GM18861 (cell line): ENCODE results near the gene TGFB1.
A peak's percentile ranks its signal among the peaks of the same experiment; 100 is the strongest.

Experiments
- ATAC-seq: cut with Tn5 transposase; IDR thresholded peaks from one replicate; pipeline ENCODE4 v1.9.1; 2021; ENCODE audit not compliant: unreplicated experiment

TGFB1 gene

DNA sequence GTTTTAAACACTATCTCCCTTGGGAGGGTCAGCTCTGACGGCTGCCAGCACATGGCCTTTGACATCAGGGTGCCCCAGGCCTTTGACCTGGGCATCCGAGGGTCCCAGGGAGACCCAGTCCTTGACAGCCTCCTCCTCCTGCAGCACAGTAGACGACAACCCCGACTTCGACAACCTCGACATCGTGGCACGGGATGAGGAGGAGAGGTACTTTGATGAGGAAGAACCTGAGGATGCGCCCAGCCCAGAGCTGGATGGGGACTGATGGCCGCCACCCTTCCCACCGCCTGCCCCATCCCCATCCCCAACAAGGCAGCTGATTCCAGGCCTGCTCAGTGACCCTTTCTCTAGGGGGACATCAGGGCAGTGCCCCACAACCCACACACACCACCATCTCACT is 31.3 kb downstream of the TGFB1 start:
- ATAC-seq: no peak

GRCh38 chr19:41321600-41322270 is 32.0 kb downstream of the TGFB1 start:
- ATAC-seq: no peak

GRCh38 chr19:41321204-41321599 is 32.5 kb downstream of the TGFB1 start:
- no peak for ATAC-seq

DNA sequence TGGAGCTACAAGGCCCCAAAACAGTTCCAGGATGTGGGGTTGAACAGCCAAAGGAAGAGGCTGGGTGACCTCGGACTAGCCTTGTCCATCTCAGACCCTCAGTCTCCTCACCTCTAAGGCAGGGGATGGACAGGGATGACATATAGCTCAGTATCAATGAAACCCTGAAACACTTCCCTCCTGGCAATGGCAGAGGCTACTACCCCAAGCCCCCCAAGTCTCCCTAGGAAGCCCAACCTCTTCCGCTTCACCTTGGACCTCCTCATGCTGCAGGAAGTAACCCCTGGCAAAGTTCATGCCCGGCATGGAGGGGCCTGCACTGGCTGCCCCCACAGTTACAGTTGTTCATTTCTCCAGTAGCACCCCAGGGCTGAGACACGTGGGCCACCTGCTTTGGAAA is 33.2 kb downstream of the TGFB1 start:
- ATAC-seq: no peak

DNA sequence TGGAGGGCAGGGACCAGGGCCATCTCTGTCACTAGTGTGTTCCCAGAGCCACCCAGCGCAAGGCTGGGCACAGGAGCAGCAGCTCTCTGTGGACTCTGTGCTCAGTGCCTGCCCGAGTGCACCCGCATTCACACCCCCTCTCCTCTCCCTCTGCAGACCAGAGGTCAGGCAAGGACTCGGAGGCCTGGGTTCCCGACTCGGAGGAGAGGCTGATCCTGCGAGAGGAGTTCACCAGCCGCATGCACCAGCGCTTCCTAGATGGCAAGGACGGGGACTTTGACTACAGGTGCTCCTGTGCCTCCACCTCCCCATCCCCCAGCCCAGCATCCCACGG is 33.6 kb downstream of the TGFB1 start:
- no peak for ATAC-seq

GRCh38 chr19:41319500-41320184 is 34.1 kb downstream of the TGFB1 start:
- ATAC-seq: no peak

DNA sequence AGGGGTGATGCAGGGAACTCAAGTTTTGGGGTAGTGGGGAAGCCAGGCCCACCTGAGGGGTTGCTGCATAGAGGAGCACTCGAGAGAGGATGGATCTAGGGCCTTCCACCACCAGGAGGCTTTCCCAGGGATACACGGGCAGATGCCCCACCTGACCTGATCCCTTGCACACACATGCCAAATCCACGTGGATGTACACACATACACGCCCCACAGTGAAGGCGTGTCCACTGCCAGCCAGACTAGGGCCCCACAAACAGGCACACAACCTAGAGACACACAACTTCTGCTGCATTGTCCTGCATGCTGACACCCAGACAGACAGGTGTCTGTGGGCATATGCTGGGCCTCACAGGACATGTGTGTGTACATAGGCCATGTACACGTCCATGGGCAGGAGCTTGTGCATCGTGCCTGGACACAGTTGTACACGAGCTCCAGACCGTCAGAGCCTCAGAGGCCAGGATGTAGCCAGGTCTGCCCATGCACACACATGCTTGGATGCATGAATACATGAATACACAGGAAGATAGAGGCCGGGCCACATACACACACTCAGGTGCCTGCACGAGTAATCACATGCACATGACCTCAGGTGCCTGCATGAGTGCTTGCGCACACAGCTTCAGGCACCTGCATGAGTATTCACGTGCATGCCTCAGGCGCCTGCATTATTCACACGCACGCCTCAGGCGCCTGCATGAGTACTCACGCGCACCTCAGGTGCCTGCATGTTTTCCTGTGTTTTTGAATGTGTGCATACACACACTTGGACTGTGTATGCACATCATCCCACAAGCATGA is 34.8 kb downstream of the TGFB1 start:
- ATAC-seq: no peak

DNA sequence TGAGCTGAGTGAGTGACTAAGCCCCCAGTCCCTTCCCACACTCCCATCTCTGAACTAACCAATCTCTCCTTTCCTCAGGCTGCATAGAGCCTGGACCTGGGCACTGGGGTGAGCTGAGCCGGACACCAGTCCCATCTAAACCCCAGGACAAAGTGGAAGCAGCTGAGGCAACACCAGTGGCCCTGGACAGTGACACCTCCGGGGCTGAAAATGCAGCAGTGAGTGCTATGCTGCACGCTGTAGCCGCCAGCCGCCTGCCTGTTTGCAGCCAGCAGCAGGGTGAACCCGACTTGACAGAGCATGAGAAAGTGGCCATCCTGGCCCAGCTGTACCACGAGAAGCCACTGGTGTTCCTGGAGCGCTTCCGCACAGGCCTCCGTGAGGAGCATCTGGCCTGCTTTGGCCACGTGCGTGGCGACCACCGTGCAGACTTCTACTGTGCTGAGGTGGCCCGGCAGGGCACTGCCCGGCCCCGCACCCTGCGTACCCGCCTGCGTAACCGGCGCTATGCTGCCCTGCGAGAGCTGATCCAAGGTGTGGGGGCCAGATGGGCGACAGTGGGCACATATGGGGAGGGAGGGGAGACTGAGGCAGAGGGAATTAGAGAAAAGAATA is 37.3 kb downstream of the TGFB1 start:
- ATAC-seq: no peak

- ATAC-seq: no peak
Measured at GRCh38 chr19:41311613-41312012, 42.1 kb downstream of the TGFB1 start.

DNA sequence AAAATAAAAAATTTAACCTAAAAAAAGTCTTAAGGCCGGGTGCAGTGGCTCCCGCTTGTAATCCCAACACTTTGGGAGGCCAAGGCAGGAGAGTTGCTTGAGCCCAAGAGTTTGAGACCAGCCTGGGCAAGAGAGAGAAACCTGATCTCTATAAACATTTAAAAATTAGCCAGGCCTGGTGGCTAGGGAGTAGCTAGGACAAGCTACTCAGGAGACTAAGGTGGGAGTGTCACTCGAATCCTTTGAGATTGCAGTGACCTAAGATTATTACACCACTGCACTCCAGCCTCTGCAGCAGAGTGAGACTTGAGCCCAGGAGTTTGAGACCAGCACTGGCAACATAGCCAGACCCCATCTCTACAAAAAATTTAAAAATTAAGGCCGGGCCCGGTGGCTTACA is 42.6 kb downstream of the TGFB1 start:
- no peak for ATAC-seq

GRCh38 chr19:41310033-41310831 is 43.5 kb downstream of the TGFB1 start, which contains the start of gene CCDC97:
CCDC97 (plus strand) TSS chr19:41310172; CDS start chr19:41310311, 139 bp downstream.
- peak; percentile 38 for ATAC-seq

GRCh38 chr19:41309180-41310032 is 44.3 kb downstream of the TGFB1 start:
- no peak for ATAC-seq

DNA sequence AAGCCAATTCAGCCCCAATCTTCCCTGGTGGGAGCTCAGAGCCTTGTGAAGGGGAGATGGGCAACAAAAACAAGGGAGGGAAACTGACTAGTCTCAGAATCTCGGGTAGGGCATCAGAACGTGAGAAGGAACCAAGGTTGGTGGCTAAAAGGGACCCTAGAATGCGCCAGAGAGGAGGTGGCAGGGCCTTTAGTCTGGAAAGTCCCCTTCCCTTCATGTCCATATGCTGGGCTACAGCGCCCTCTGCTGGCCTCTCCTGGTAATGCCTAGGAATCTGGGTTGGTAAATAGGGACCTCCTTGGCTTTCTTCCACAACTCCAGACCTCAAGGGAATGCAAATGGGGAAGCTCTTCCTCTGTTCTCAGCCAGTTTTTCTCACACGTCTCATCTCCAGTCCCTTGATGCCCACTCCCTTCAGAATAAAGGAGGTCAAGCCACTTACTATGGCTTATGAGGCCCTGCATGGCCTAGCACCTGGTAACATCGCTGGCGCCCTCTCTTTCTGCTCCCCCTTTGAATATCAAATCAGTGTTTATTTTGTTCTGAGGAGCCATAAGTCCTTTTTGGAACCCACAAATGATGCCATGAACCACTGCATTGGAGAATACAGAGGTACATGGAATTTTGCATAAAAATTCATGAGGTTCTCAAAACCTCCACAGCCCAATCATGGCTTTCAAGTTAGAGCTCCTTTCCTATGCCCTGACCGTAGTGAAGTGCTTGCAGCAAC is 45.1 kb downstream of the TGFB1 start:
- peak; percentile 36 for ATAC-seq

DNA sequence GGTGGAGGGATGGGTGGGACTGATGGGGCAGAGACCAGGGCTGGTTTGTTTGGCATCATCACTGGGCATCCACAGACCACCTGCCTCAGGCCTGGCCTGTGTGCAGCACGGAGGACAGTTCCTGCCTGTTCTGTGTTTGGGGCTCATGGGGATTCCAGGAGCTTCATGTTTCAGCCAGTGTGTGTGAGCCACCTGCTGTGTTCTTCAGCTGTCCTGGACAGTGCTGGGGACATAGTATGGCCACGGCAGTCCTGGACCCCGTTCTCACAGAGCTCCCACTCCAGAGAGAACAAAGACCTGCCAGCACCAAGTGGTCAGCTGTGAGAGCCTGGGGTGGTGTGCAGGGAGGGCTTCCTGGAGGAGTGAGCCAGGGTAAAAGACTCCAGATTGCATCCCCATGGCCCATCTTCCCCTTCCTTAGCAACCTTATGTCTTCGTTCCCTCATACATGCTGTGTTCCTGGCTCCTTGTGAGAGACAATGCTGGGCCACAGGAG is 45.7 kb downstream of the TGFB1 start:
- ATAC-seq: no peak

DNA sequence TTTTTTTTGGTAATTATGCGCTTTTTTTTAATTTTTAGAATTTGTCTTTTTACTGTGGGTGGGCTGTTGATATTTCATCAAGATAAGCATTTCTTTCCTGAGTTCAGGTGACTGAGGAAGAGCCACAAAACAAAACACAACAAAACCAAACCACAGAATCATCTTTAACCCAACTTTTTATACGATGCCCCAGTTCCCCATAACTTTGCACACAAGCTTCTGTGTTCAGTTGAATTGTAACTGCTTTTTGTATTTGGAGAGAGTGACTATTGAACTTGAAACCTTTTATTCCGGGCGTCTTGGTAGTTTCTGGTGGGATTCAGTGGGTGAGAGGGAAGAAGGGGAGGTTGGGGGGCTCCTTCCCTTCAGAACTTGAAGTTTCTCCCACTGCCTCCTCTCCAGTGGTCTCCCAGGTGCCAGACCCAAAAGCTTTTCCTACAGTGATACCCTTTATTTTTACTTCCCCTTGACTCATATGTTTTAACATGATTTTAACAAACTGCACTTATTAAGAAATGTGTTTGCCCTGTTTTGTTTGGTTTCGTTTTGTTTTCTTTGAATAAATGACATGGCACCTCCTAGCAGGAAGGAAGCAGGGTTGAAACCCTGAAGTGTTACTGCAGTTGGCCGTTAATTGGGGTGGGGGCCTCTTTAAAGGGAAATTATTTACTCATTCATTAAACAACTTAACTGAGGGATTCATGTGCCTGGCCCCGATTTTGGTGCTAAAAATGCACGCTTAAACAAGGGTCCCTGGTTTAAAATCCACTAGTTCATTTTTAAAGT is 46.4 kb downstream of the TGFB1 start:
- ATAC-seq: no peak

- no peak for ATAC-seq
Measured at GRCh38 chr19:41305927-41306793, 47.6 kb downstream of the TGFB1 start.
